ENCODE data around the gene MED25. TPM values are rescaled to one million over a fixed set of nuclear protein-coding genes. Genes with fewer than 3 reads are reported as not detected.
"Not testable (repeated sequence)": the region's sequence is repeated elsewhere in the genome, so short reads cannot be mapped to it uniquely, and the experiment has no call there.

The MED25 gene
- total and polyA plus RNA-seq, 9 donors, result 30.3 to 89.9 (median 67.4) TPM

GRCh38 chr19:49812997-49813861 is 4.9 kb upstream of the MED25 start, which contains the start of gene FUZ:
Gene FUZ (minus strand): TSS chr19:49813292. CDS start chr19:49813106, 186 bp downstream.
- TF ChIP-seq CTCF (IDR thresholded peaks at IDR 0.05), result peak in 2 of 3 donors; percentile 38 to 54
- TF ChIP-seq POLR2A (IDR thresholded peaks at IDR 0.05), result peak; percentile 41
- TF ChIP-seq EP300 (IDR thresholded peaks at IDR 0.05), result peak; percentile 31

GRCh38 chr19:49814010-49814409 is 4.1 kb upstream of the MED25 start:
- TF ChIP-seq EP300 (IDR thresholded peaks at IDR 0.05) (no peak), CTCF (IDR thresholded peaks at IDR 0.05) (no peak), POLR2A (IDR thresholded peaks at IDR 0.05) (no peak)
- peak overlapping the region in 1 of 2 donors; percentile 87 for H3K27ac ChIP-seq
- no peaks in the 10 kb centered on the region for H3K9me3 ChIP-seq
- H3K27me3 ChIP-seq, result no peaks in the 10 kb centered on the region
- no peak for DNase-seq
- H3K36me3 ChIP-seq, result no peaks in the 10 kb centered on the region
- H3K4me3 ChIP-seq, result no peak overlapping the region
- peaks cover 6% of the 10 kb centered on the region for H3K4me1 ChIP-seq (ENCODE audit: insufficient read depth)
- intact Hi-C loops (cut with DNase I), result no loop called here
- WGBS, 3 donors, result 49 to 67% (median 59%) methylated on average over 1 of the region's 1 CpG

More at GRCh38 chr19:49812997-49813861, 4.9 kb upstream of the MED25 start, which contains the start of gene FUZ:
- Histone ChIP-seq H3K4me3 (peak within 1 kb of the TSS; percentile 66), H3K9me3 (no peaks in the 10 kb centered on the region), H3K27ac (peak within 1 kb of the TSS; percentile 86 to 87), H3K27me3 (no peaks in the 10 kb centered on the region), H3K36me3 (no peaks in the 10 kb centered on the region), H3K4me1 (ENCODE audit: insufficient read depth) (peaks cover 7% of the 10 kb centered on the region)
- DNase-seq, result peak; percentile 94 to 98 (median 96)
- intact Hi-C loops (cut with DNase I), result no loop called here
- WGBS, 3 donors, result 0 to 1% (median 0%) methylated on average over 44 to 45 of the region's 45 CpGs

GRCh38 chr19:49816590-49816989 is 1.5 kb upstream of the MED25 start:
- DNase-seq, result peak in 2 of 5 donors; percentile 47 to 57
- Histone ChIP-seq H3K4me1 (ENCODE audit: insufficient read depth) (peaks cover 11% of the 10 kb centered on the region), H3K36me3 (no peaks in the 10 kb centered on the region), H3K4me3 (no peak overlapping the region), H3K9me3 (no peaks in the 10 kb centered on the region), H3K27me3 (no peaks in the 10 kb centered on the region), H3K27ac (peak overlapping the region; percentile 37 to 97)
- TF ChIP-seq POLR2A (IDR thresholded peaks at IDR 0.05) (no peak), CTCF (IDR thresholded peaks at IDR 0.05) (no peak), EP300 (IDR thresholded peaks at IDR 0.05) (no peak)
- intact Hi-C loops (cut with DNase I), result loop anchor here in 1 of 4 donors (5.0 kb wide), 1 partner anchor 36 kb away; the partner anchor contains the start of gene PTOV1
- WGBS, 3 donors, result 32 to 62% (median 53%) methylated on average over 14 of the region's 14 CpGs

GRCh38 chr19:49818649-49819370 is 721 bp downstream of the MED25 start:
- Histone ChIP-seq H3K4me1 (ENCODE audit: insufficient read depth) (peaks cover 11% of the 10 kb centered on the region), H3K36me3 (no peaks in the 10 kb centered on the region), H3K27ac (peak overlapping the region; percentile 96 to 97), H3K4me3 (peak overlapping the region; percentile 80), H3K27me3 (no peaks in the 10 kb centered on the region), H3K9me3 (no peaks in the 10 kb centered on the region)
- DNase-seq, result peak in 2 of 5 donors; percentile 58 to 61
- intact Hi-C loops (cut with DNase I), result loop anchor here in 1 of 4 donors (5.0 kb wide), 1 partner anchor 33 kb away; the partner anchor contains the start of gene PTOV1
- 10 to 26% (median 12%) methylated on average over 15 to 16 of the region's 16 CpGs for WGBS, 3 donors
- TF ChIP-seq POLR2A (IDR thresholded peaks at IDR 0.05) (no peak), CTCF (IDR thresholded peaks at IDR 0.05) (no peak), EP300 (IDR thresholded peaks at IDR 0.05) (no peak)

- intact Hi-C loops (cut with DNase I), result loop anchor here in 2 of 4 donors (5.0 kb wide), 2 partner anchors 33 to 38 kb away; partner anchors contain the start of gene PTOV1 (in 1 of the 2)
- Histone ChIP-seq H3K4me3 (peak overlapping the region; percentile 80), H3K4me1 (ENCODE audit: insufficient read depth) (peaks cover 11% of the 10 kb centered on the region), H3K27ac (peak overlapping the region in 1 of 2 donors; percentile 65)
- not testable (repeated sequence) for H3K9me3 ChIP-seq, H3K36me3 ChIP-seq, H3K27me3 ChIP-seq
- 54 to 70% (median 56%) methylated on average over 7 of the region's 7 CpGs for WGBS, 3 donors
- DNase-seq, result peak in 1 of 5 donors; percentile 60
Measured at GRCh38 chr19:49819452-49820115, 1.5 kb downstream of the MED25 start.
